ENCODE measurements around the gene MAMDC2.
"Not testable (repeated sequence)": the region's sequence is repeated elsewhere in the genome, so short reads cannot be mapped to it uniquely, and the experiment has no call there.

- TF ChIP-seq CTCF, POLR2AphosphoS5, EP300, POLR2A (IDR thresholded peaks at IDR 0.05): not testable (repeated sequence)
These were observed 5.5 kb upstream of the MAMDC2 start for GRCh38 chr9:70038171-70038621.

All from gastroesophageal sphincter (tissue), 3 donors.